Measurements from ENCODE around the gene GDA. TPM values are rescaled to one million over a fixed set of nuclear protein-coding genes. Genes with fewer than 3 reads are reported as not detected.

GDA gene
- total and polyA plus RNA-seq, 9 of the 15 experiments (the other 6 are each of a cell fraction or from before 2014, with no cell fraction given) = 4.5 to 18.0 (median 12.7) TPM

GRCh38 chr9:72202009-72202408 lies 52.8 kb downstream of the GDA start (continued):
- no peak for TF ChIP-seq ZBTB11 (CRISPR knock-in tag; IDR thresholded peaks at IDR 0.05)
- no peak for TF ChIP-seq MEIS2 (IDR thresholded peaks at IDR 0.05; ENCODE audit: partially characterized antibody)
- no peak for TF ChIP-seq ADNP (tag; IDR thresholded peaks at IDR 0.05)
- no peak for TF ChIP-seq ZNF609 (CRISPR knock-in tag; IDR thresholded peaks at IDR 0.05; ENCODE audit: borderline replicate concordance)
- TF ChIP-seq ZNF121 (CRISPR knock-in tag; conservative IDR thresholded peaks at IDR 0.05) = no peak
- no peak for TF ChIP-seq CREB1 (IDR thresholded peaks at IDR 0.05)
- TF ChIP-seq CREB1 (CRISPR knock-in tag; IDR thresholded peaks at IDR 0.05) = no peak
- no peak for TF ChIP-seq ZNF696 (CRISPR knock-in tag; conservative IDR thresholded peaks at IDR 0.05)
- no peak for TF ChIP-seq MNT (conservative IDR thresholded peaks at IDR 0.05)
- no peak for TF ChIP-seq TRIM25 (IDR thresholded peaks at IDR 0.05; ENCODE audit: borderline replicate concordance)
- TF ChIP-seq TBL1XR1 (IDR thresholded peaks at IDR 0.05; ENCODE audit: low read length in 2 of 2) = no peak
